ENCODE data around the gene DDR2. TPM values are rescaled to one million over a fixed set of nuclear protein-coding genes. Genes with fewer than 3 reads are reported as not detected.

The DDR2 gene
- total RNA-seq, 1 donor from 2014 or later = 1.3 TPM

DNA sequence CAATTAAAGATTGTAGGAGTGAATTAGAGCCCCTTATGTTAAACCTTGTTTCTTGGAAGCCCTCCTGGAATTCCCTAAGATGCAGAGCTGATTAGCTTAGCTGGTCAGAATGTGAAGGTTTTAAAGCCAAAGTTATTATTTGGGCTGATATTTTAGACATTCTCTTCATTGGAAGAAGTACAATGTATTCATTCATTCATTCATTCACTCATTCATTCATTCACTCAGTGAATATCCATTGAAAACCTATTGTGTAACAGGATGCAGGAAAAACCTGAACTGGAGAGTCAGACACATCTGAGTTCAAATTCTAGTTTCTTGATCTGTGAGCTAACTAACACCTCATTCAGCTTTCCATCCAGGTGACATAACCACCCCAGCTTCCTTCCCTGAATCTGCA, 29.7 kb downstream of the DDR2 start:
- no peak for DNase-seq (ENCODE audit: low read depth)
- H3K4me3 ChIP-seq (ENCODE audit: low read depth, low read length) = no peak overlapping the region
- no peak for TF ChIP-seq CTCF (conservative IDR thresholded peaks at IDR 0.05; ENCODE audit: low read depth, low read length)

- H3K4me3 ChIP-seq (ENCODE audit: low read depth, low read length) = no peak overlapping the region
- no peak for DNase-seq (ENCODE audit: low read depth)
- no peak for TF ChIP-seq CTCF (conservative IDR thresholded peaks at IDR 0.05; ENCODE audit: low read depth, low read length)
Observed at GRCh38 chr1:162663086-162663485, 30.8 kb downstream of the DDR2 start.

- no peak overlapping the region for H3K4me3 ChIP-seq (ENCODE audit: low read depth, low read length)
- no peak for TF ChIP-seq CTCF (conservative IDR thresholded peaks at IDR 0.05; ENCODE audit: low read depth, low read length)
- DNase-seq (ENCODE audit: low read depth) = no peak
Observed at GRCh38 chr1:162663589-162664106, 31.4 kb downstream of the DDR2 start.

GRCh38 chr1:162666006-162666645, 33.9 kb downstream of the DDR2 start:
- TF ChIP-seq CTCF (conservative IDR thresholded peaks at IDR 0.05; ENCODE audit: low read depth, low read length) = no peak
- DNase-seq (ENCODE audit: low read depth) = no peak
- H3K4me3 ChIP-seq (ENCODE audit: low read depth, low read length) = no peak overlapping the region

- TF ChIP-seq CTCF (conservative IDR thresholded peaks at IDR 0.05; ENCODE audit: low read depth, low read length) = no peak
- DNase-seq (ENCODE audit: low read depth) = no peak
Observed at GRCh38 chr1:162667381-162668080, 35.3 kb downstream of the DDR2 start.

GRCh38 chr1:162670928-162671663, 38.8 kb downstream of the DDR2 start:
- no peak for TF ChIP-seq CTCF (conservative IDR thresholded peaks at IDR 0.05; ENCODE audit: low read depth, low read length)
- DNase-seq (ENCODE audit: low read depth) = no peak
- no peak overlapping the region for H3K4me3 ChIP-seq (ENCODE audit: low read depth, low read length)

More at GRCh38 chr1:162667381-162668080, 35.3 kb downstream of the DDR2 start:
- H3K4me3 ChIP-seq (ENCODE audit: low read depth, low read length) = no peak overlapping the region

Measured in epithelial cell of proximal tubule (primary cell).